Embryonic facial prominence (tissue), 1 donor: ENCODE measurements around the gene NPAS1.
"Not testable (repeated sequence)": the region's sequence is repeated elsewhere in the genome, so short reads cannot be mapped to it uniquely, and the experiment has no call there.

Source experiments
- DNase-seq: peaks from one replicate; pipeline ENCODE4 v3.0.0-alpha.2; 2016; ENCODE audit errors: extremely low spot score

The NPAS1 gene

DNA sequence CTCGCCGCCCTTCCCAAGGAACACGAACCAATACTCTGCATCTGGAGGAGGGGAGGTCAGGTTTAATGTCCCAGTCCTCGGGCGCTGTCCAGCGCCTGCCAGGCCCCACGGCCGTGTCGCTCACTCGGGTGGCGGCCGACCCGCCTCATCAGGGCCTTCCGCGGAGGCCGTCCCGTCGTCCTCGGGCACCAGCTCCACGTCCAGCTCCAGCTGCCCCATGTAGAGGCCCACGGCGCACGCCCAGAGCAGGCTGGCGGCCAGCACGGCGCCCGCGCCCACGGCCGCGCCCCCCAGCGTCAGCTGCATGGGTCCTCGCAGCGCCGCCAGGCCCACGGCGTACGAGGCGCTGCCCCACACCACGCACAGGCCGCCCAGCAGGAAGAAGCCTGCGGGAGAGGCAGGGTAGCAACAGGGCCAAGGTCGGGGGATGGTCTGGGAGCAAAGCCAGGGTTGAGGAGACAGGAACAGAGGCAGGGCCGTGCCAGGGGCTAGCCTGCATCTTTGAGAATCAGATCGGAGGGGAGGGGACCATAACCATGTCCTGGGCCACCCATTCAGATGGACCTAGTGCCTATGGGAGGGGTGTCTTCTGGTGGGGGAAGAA, 26.3 kb downstream of the NPAS1 start:
- no peak for DNase-seq

DNA sequence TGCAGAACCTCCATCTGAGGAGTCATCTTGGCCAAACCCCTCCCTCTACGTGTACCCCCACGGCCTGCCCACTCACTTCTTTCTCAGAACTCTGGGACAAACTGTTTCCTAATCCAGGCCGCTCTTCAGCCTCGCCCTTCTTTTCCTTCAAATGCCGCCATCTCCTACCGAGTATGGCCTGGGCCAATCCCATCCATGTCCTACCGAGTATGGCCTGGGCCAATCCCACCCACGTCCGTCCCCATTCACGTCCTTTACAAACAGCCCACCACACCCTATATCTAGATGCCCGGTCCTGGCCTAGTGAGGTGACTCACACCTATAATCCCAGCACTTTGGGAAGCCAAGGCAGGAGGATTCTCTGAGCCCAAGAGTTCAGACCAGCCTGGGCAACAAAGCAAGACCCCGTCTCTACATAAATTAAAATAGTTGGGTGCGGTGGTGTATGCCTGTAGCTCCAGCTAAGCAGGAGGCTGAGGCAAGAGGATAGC, 27.7 kb downstream of the NPAS1 start:
- no peak for DNase-seq

DNA sequence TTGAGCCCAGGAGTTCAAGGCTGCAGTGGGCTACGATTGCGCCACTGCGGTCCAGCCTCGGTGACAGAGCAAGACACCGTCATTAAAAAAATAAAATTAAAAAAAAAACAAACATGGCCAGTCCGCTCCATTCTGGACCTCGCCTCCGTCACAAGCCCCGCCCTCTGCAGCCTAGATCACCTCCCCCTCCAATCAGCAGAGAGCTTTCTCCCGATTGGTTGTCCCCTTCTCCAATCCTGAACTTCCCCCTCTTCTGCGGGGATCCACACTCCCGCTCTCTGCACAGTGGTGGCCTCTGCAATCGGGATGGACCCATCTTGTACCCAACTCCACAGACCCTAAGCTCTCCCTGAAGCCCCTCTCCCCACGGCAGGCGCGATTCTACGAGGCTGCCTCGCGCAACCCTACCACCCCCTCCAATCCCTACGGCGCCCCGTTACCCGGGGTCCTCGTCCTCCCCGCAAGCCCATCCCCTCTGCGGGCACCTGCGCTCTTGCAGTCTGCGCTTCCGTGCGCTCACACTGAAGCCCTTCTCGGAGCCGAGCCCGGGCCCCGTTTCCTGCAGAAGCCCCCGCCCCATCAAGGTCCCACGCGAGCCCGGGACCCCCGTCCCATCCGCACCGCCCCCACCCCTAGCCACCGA, 28.2 kb downstream of the NPAS1 start:
- DNase-seq, result peak; percentile 81

DNA sequence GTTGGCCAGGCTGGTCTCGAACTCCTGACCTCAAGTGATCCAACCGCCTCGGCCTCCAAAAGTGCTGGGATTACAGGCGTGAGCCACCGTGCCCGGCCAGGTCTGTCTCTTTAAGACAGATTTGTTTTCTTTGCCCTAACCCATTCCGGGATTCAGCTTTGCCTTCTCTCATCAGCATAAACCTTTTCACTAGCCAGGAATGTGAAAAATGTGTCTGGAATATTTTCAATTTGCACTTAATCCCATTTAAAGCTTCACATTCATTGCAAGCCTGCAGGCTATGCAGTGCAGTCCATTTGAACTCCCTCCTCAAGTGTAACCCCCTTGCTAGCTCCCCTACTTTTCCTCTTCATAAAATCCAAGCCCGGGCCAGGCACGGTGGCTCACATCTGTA, 29.7 kb downstream of the NPAS1 start:
- DNase-seq, result no peak

- not testable (repeated sequence) for DNase-seq
Observed at GRCh38 chr19:47050562-47050961, 30.9 kb downstream of the NPAS1 start.

- no peak for DNase-seq
Observed at GRCh38 chr19:47056411-47056810, 36.8 kb downstream of the NPAS1 start.

DNA sequence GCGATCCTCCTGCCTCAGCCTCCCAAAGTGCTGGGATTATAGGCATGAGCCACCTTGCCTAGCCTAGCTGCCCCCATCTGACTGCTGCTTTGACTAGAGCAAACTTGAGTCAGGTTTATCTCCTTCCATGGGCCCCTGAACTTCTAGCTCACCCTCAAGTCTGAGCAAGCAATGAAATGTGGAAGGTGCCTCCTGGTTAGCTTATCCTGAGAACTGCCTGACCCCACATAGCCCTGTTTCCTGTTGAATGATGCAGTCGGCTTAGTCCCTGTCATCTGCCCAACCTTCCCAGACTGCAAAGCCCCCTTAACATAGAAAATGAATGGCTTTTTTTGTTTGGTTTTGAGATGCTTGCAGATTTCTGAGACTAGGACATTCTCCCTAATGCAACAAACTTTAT, 37.7 kb downstream of the NPAS1 start:
- no peak for DNase-seq

DNA sequence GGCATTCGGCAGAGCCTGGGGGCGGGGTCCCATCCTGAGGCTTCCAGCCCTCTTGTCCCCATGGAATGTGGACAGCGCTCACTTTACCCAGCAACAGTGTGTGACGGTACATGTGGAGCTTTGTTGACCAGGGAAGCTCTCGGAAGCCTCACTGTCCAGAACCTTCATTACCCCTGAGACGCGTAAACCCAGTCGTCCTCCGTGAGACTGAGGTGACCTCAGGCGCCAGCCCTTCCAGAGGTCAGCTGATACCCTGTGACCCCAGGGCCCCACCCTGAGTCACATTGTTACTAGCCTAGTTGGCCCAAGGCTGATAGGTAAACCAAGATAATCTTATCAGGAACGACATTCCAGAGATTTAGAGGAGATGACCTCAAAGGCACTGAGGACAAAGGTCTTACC, 39.0 kb downstream of the NPAS1 start:
- DNase-seq, result no peak

- no peak for DNase-seq
Observed at GRCh38 chr19:47063874-47064273, 44.2 kb downstream of the NPAS1 start.

- no peak for DNase-seq
Observed at GRCh38 chr19:47065242-47065641, 45.6 kb downstream of the NPAS1 start.

DNA sequence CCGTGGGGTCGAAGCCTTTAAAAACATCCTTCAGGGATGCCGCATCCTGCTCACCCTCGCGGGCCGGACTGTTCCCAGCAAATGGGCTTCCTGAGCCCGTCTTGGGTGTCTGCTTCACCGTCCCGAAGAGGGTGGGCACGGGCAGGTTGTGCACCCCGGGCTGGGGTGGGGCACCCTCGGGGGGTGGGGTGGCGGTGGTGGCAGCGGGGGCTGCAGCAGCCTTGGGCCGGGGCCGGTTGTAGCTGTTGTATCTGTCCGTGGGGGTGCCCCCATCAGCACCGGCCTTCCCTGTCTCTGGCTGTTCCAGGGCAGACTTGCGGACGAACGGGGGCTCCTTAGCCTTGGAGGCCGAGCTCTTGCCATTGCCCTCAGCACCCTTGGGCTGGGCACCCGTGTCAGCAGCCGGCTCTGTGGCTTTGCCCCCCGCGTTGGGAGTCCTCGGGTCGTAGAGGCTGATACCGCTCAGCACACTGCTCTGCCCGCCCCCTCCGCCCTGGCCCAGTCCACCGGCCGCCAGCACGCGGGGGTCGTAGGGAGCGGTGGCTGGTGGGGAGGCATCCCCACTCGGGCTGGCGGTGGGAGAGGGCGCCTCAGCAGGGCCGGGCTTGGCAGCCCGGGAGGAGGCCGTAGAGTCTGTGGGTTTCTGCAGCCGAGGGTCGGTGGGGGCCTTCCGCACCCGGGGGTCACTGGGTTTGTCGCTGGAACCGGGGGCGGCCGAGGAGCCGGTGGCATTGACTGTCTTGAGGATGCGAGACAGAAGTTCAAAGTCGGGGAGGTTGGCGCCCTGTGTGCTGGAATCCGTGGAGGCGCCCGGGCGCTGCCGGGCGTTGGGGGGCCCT, 47.0 kb downstream of the NPAS1 start:
- DNase-seq, result no peak

- DNase-seq, result no peak
Observed at GRCh38 chr19:47067215-47067847, 47.7 kb downstream of the NPAS1 start.

DNA sequence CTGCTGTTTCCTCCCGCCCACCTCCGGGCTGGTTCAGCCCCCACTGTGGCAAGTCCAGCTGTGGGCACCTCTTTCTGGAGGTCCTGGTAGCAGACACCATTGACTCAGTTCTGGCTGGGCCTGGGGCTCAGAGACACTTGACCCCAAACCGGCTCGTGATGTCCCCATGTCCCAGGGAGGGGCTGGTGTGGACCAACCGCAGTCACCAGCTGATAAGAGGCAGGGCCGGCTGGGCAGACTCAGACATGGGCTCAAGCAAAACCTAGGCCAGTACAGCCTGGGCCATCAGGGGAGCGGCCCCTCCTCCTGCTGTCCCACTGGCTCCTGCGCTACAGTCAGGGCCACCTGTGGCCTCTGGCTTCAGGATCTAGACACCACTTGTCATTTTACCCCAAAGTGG, 48.6 kb downstream of the NPAS1 start:
- DNase-seq, result no peak

GRCh38 chr19:47068876-47069406, 49.3 kb downstream of the NPAS1 start:
- no peak for DNase-seq

GRCh38 chr19:47069795-47070194, 50.2 kb downstream of the NPAS1 start:
- DNase-seq, result no peak

DNA sequence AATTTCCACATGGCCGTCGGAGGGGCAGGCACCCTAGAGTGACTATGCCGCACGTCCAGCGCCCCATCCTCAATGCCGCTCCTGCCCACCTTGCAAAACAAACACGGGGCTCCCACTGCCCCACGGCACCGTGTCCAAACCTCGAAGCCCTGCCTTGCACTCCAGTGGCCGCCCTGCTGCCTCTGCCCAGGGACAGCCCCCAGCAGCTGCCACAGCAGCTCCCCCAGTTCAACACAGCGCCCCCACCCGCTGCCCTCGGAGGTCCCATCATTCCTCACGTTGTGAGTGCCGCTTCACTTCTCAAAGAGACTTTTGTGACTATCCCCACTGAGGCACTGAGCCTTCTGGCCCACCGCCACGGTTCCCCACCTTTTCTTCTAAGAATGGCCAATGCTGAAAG, 51.1 kb downstream of the NPAS1 start:
- no peak for DNase-seq

GRCh38 chr19:47071731-47072130, 52.1 kb downstream of the NPAS1 start:
- DNase-seq, result no peak

DNA sequence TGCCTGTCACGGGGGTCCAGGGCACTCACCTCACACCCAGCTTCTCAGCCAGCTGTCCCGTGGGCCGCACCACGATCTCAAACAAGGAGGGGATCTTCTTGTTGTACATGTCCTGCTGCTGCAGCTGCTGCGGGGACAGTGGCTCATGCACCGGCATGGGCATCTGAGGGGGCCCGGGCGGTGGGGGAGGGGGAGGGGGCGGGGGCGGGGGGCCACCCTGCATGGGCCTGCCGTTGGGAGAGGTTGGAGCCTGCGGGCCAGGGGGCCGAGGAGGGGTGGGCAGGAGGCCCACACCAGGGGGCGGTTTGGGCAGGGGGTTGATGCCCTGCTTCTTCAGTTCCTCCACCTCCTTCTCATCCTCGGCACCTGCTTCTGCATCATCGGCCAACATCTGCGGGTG, 52.7 kb downstream of the NPAS1 start:
- DNase-seq, result no peak

GRCh38 chr19:47073574-47073973, 53.9 kb downstream of the NPAS1 start:
- no peak for DNase-seq

GRCh38 chr19:47074621-47075020, 55.0 kb downstream of the NPAS1 start:
- DNase-seq, result no peak

DNA sequence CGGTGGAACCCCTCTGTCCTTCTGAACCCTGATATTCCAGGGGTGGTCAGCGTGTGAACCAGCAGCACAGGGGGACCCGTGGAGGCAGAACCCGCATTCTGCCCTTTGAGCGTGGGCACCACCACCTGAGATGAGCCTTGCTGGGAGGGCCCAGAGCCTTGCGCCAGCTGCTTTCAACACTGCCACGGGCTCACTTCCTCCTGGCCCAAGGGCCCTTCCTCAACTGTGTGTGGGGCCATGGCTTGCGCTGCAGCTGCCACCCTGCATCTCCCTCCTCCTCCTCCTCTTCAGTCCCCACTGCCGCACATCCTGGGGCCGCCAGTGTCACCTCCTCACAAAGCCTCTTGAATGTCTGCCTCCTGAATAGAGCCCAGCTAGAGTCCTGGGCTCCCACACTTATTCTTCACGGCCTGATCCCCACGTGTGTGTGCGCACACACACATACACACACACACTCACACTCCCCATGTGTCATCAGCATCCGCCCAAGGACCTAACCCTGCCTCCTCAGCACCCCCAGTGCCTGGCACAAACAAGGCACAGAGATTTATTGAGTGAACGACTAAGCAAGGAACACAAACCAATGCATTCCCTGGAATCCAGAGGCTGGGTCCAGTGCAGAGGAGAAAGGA, 55.7 kb downstream of the NPAS1 start:
- no peak for DNase-seq

- DNase-seq, result no peak
Observed at GRCh38 chr19:47075941-47076340, 56.3 kb downstream of the NPAS1 start.
